Keratinocyte (primary cell): Measurements from ENCODE around the gene PUM1. TPM values are rescaled to one million over a fixed set of nuclear protein-coding genes. Genes with fewer than 3 reads are reported as not detected.

Experiments used
- DNase-seq: peaks from one replicate; pipeline ENCODE4 v3.0.0-alpha.2; 2011; ENCODE audit warnings: low read depth, missing footprints, low spot score
- FAIRE-seq: peaks from 2 replicates; lab custom pipeline; 2011; peaks lifted over from hg19 to GRCh38; lab: Jason Lieb, UNC
- H2AFZ ChIP-seq: 2 replicates; pipeline ENCODE4 v1.6.0; 2012; ENCODE audit warnings: low read length, control low read depth, inconsistent platforms; ENCODE audit not compliant: control insufficient read depth
- H3K27ac ChIP-seq: 2 replicates; pipeline ENCODE4 v1.5.1; 2011; ENCODE audit warnings: low read length; ENCODE audit not compliant: control insufficient read depth, insufficient read depth
- H3K27me3 ChIP-seq: 3 replicates; pipeline ENCODE4 v1.6.0; 2011; ENCODE audit warnings: low read length; ENCODE audit not compliant: control insufficient read depth, insufficient read depth; ENCODE audit errors: extremely low read depth
- H3K36me3 ChIP-seq, 2 experiments: 2 replicates in 1 of 2; 3 replicates in 1 of 2; pipeline ENCODE4 v1.5.1; 2011; ENCODE audit warnings: low read length in 2 of 2, mild to moderate bottlenecking in 1 of 2; ENCODE audit not compliant: control insufficient read depth in 2 of 2, insufficient read depth in 2 of 2; ENCODE audit errors: extremely low read depth in 1 of 2
- H3K4me1 ChIP-seq: 3 replicates; pipeline ENCODE4 v1.5.1; 2011; ENCODE audit warnings: low read length; ENCODE audit not compliant: control insufficient read depth, insufficient read depth; ENCODE audit errors: extremely low read depth
- H3K4me2 ChIP-seq: 3 replicates; pipeline ENCODE4 v1.6.0; 2011; ENCODE audit warnings: low read depth, low read length; ENCODE audit not compliant: control insufficient read depth, insufficient read depth; ENCODE audit errors: extremely low read depth
- H3K4me3 ChIP-seq, 3 experiments: fragments of 200-600 bp in 1 of 3; sonication (generic) in 1 of 3; 2 replicates in 2 of 3; 3 replicates in 1 of 3; pipeline ENCODE4 v1.5.1; 2011 to 2016; ENCODE audit warnings: low read length in 3 of 3, mild to moderate bottlenecking in 3 of 3, control low read depth in 2 of 3, inconsistent platforms in 1 of 3, low read depth in 1 of 3, mixed read lengths in 1 of 3, mixed run types in 1 of 3, moderate library complexity in 1 of 3; ENCODE audit not compliant: control insufficient read depth in 2 of 3, insufficient read depth in 2 of 3; ENCODE audit errors: extremely low read depth in 1 of 3
- H3K79me2 ChIP-seq: 2 replicates; pipeline ENCODE4 v1.6.0; 2012; ENCODE audit warnings: low read length; ENCODE audit not compliant: control insufficient read depth, insufficient read depth
- H3K9ac ChIP-seq: 3 replicates; pipeline ENCODE4 v1.6.0; 2011; ENCODE audit warnings: low read length; ENCODE audit not compliant: control insufficient read depth, insufficient read depth; ENCODE audit errors: extremely low read depth
- H3K9me1 ChIP-seq: 3 replicates; pipeline ENCODE4 v1.6.0; 2011; ENCODE audit warnings: low read length; ENCODE audit not compliant: control insufficient read depth, insufficient read depth; ENCODE audit errors: extremely low read depth
- H3K9me3 ChIP-seq: 2 replicates; pipeline ENCODE4 v1.5.1; 2012; ENCODE audit warnings: low read depth, low read length; ENCODE audit not compliant: control insufficient read depth
- H4K20me1 ChIP-seq: 3 replicates; pipeline ENCODE4 v1.6.0; 2011; ENCODE audit warnings: low read length; ENCODE audit not compliant: control insufficient read depth, insufficient read depth; ENCODE audit errors: extremely low read depth
- CTCF ChIP-seq, 3 experiments: IDR thresholded peaks in 1 of 3; conservative IDR thresholded peaks in 1 of 3; optimal IDR thresholded peaks in 1 of 3; 2 replicates in 2 of 3; 3 replicates in 1 of 3; pipeline versions ENCODE3 to v1.5.1; 2011; ENCODE audit warnings: low read length in 3 of 3, mild to moderate bottlenecking in 3 of 3, moderate library complexity in 2 of 3, control low read depth in 1 of 3, inconsistent platforms in 1 of 3; ENCODE audit not compliant: insufficient read depth in 2 of 3; ENCODE audit errors: extremely low read depth in 1 of 3
- EZH2 ChIP-seq: IDR thresholded peaks from one replicate; pipeline ENCODE4 v1.6.1; 2012; ENCODE audit warnings: inconsistent platforms, mild to moderate bottlenecking, low read length, moderate library complexity
- dilution Hi-C: fragments of 300-500 bp; cut with MboI; formaldehyde crosslinking; loops from one replicate; pipeline ENCODE4 v1.7.0; 2020; ENCODE audit warnings: low sequenced_read_pairs; ENCODE audit not compliant: extremely low pct_ligation_motif_present
- polyA plus RNA-seq, 5 experiments: library from polyadenylated mRNA; depleted of rRNA in 3 of 5; stranded (reverse) in 3 of 5; stranded (forward) in 1 of 5; unstranded in 1 of 5; fragments of >200 nt; gene quantifications; 1 replicate in 1 of 5; 2 replicates in 3 of 5; 3 replicates in 1 of 5; pipeline versions ENCODE4 v1.2.1 to v1.2.3, GENCODE V29; 2011 to 2012; ENCODE audit warnings: missing spikeins in 2 of 5, low read depth in 1 of 5, low replicate concordance in 1 of 5

Gene PUM1
- polyA plus RNA-seq, 1 donor (not counting 4 experiments of a cell fraction or from before 2014, with no cell fraction given): 68.6 TPM

- DNase-seq: no peak
- H3K4me1 ChIP-seq: peaks cover 16% of the 10 kb centered on the region
- no peaks in the 10 kb centered on the region for H3K9me3 ChIP-seq
- peaks cover 57% of the 10 kb centered on the region for H3K79me2 ChIP-seq
- dilution Hi-C loops: no loop called here
- TF ChIP-seq EZH2 (no peak), CTCF (optimal IDR thresholded peaks at IDR 0.05 in 1 of 3, IDR thresholded peaks at IDR 0.05 in 1 of 3, conservative IDR thresholded peaks at IDR 0.05 in 1 of 3; ENCODE audit: extremely low read depth in 1 of 3, insufficient read depth in 2 of 3, low read length in 3 of 3) (no peak)
- no peaks in the 10 kb centered on the region for H3K9me1 ChIP-seq
- H3K27me3 ChIP-seq: no peaks in the 10 kb centered on the region
- FAIRE-seq: no peak
- H4K20me1 ChIP-seq: peaks cover 28% of the 10 kb centered on the region
- peaks cover 2 to 3% of the 10 kb centered on the region in 2 experiments for H3K36me3 ChIP-seq
- peak overlapping the region; percentile 98 for H3K27ac ChIP-seq
- peak overlapping the region; percentile 33 for H2AFZ ChIP-seq
- H3K4me2 ChIP-seq: peak overlapping the region; percentile 82
- H3K9ac ChIP-seq: peak overlapping the region; percentile 100
- peak overlapping the region; percentile 82 to 100 (median 100) for H3K4me3 ChIP-seq
Observed at GRCh38 chr1:31064718-31065309, 703 bp downstream of the PUM1 start.

GRCh38 chr1:31064111-31064717 is 1.3 kb downstream of the PUM1 start:
- Histone ChIP-seq H2AFZ (no peak overlapping the region), H3K4me2 (peak overlapping the region; percentile 82), H3K9me1 (no peaks in the 10 kb centered on the region), H3K4me1 (peaks cover 16% of the 10 kb centered on the region), H3K9ac (peak overlapping the region; percentile 100), H3K79me2 (peaks cover 63% of the 10 kb centered on the region), H3K27ac (peak overlapping the region; percentile 98), H3K4me3 (peak overlapping the region; percentile 82 to 100 (median 100)), H4K20me1 (peaks cover 34% of the 10 kb centered on the region), H3K36me3 (peaks cover 4% of the 10 kb centered on the region in 2 experiments), H3K27me3 (no peaks in the 10 kb centered on the region), H3K9me3 (no peaks in the 10 kb centered on the region)
- DNase-seq (no peak), FAIRE-seq (no peak)
- TF ChIP-seq CTCF (optimal IDR thresholded peaks at IDR 0.05 in 1 of 3, IDR thresholded peaks at IDR 0.05 in 1 of 3, conservative IDR thresholded peaks at IDR 0.05 in 1 of 3; ENCODE audit: extremely low read depth in 1 of 3, insufficient read depth in 2 of 3, low read length in 3 of 3): no peak
- TF ChIP-seq EZH2: no peak
- dilution Hi-C loops: no loop called here
